Esophagus squamous epithelium (tissue), 5 donors: ENCODE results near the gene PPP1R9A. TPM values are rescaled to one million over a fixed set of nuclear protein-coding genes. Genes with fewer than 3 reads are reported as not detected.

Experiments
- DNase-seq: peaks from one replicate; lab custom pipeline; 2025; lab: John Stamatoyannopoulos, UW
- H3K27ac ChIP-seq, 4 donors: fragments of 200-600 bp; sonication (generic); one replicate each; pipeline ENCODE4 v1.5.1; 2016 to 2019; ENCODE audit warnings: mild to moderate bottlenecking in 1 of 4
- H3K27me3 ChIP-seq, 4 donors: fragments of 200-600 bp; sonication (generic); 1 replicate in 3 of 4; 2 replicates in 1 of 4; pipeline versions ENCODE4 v1.5.1 to v1.6.0; 2017 to 2021; ENCODE audit warnings: antibody characterized with exemption in 1 of 4
- H3K36me3 ChIP-seq, 3 donors: fragments of 200-600 bp; sonication (generic); one replicate each; pipeline ENCODE4 v1.5.1; 2016 to 2019
- H3K4me1 ChIP-seq, 3 donors: fragments of 200-600 bp; sonication (generic); one replicate each; pipeline ENCODE4 v1.5.1; 2017 to 2019
- H3K4me3 ChIP-seq, 4 donors: fragments of 200-600 bp; sonication (generic); 1 replicate in 3 of 4; 2 replicates in 1 of 4; pipeline ENCODE4 v1.5.1; 2016 to 2019; ENCODE audit warnings: mild to moderate bottlenecking in 2 of 4, moderate library complexity in 1 of 4
- H3K9me3 ChIP-seq, 3 donors: fragments of 200-600 bp; sonication (generic); one replicate each; pipeline ENCODE4 v1.5.1; 2016 to 2019
- CTCF ChIP-seq, 6 experiments: fragments of 450-650 bp in 4 of 6; fragments of 200-600 bp in 2 of 6; sonication (generic) in 2 of 6; IDR thresholded peaks; one replicate each; pipeline ENCODE4 v1.5.1; 2016 to 2019; ENCODE audit warnings: antibody characterized with exemption in 6 of 6, mild to moderate bottlenecking in 4 of 6, moderate library complexity in 4 of 6
- POLR2A ChIP-seq, 4 donors: fragments of 450-650 bp; IDR thresholded peaks; one replicate each; pipeline ENCODE4 v1.6.1; 2017; ENCODE audit warnings: antibody characterized with exemption in 4 of 4, mild to moderate bottlenecking in 4 of 4, moderate library complexity in 3 of 4
- WGBS, 2 donors: methylation state at CpG; one replicate each; pipeline ENCODE4 v1.1.5; 2018; 5-methylcytosine and 5-hydroxymethylcytosine counted together
- intact Hi-C: fragments of 100-400 bp; cut with DNase I; formaldehyde crosslinking; loops from one replicate; pipeline ENCODE4 v1.15.0; 2022
- total RNA-seq, 4 donors: library from RNA; depleted of rRNA; stranded (reverse); fragments of >200 nt; gene quantifications; one replicate each; pipeline ENCODE4 v1.1.0, GENCODE V29; 2016
- donor health status: DM: yes; HTN: yes; CAD: no.

PPP1R9A gene
- total RNA-seq, 4 donors from 2014 or later = 0.04 to 6.3 (median 1.0) TPM

GRCh38 chr7:95209276-95209675, 301.9 kb downstream of the PPP1R9A start:
- DNase-seq = no peak
- Histone ChIP-seq H3K27ac (no peak overlapping the region), H3K36me3 (no peaks in the 10 kb centered on the region), H3K27me3 (no peaks in the 10 kb centered on the region), H3K4me1 (no peaks in the 10 kb centered on the region), H3K4me3 (no peak overlapping the region), H3K9me3 (no peaks in the 10 kb centered on the region)
- intact Hi-C loops = no loop called here
- 86 to 97% methylated on average over 2 of the region's 2 CpGs for WGBS, 2 donors
- TF ChIP-seq CTCF (IDR thresholded peaks at IDR 0.05) (no peak), POLR2A (IDR thresholded peaks at IDR 0.05) (no peak)

GRCh38 chr7:95209788-95210187, 302.4 kb downstream of the PPP1R9A start:
- H3K4me1 ChIP-seq = no peaks in the 10 kb centered on the region
- H3K4me3 ChIP-seq = no peak overlapping the region
- H3K27ac ChIP-seq = no peak overlapping the region
- TF ChIP-seq CTCF (IDR thresholded peaks at IDR 0.05) (no peak), POLR2A (IDR thresholded peaks at IDR 0.05) (no peak)
- intact Hi-C loops = no loop called here
- no peaks in the 10 kb centered on the region for H3K36me3 ChIP-seq
- WGBS, 2 donors = 52 to 66% methylated on average over 2 of the region's 2 CpGs
- H3K9me3 ChIP-seq = no peaks in the 10 kb centered on the region
- no peak for DNase-seq
- no peaks in the 10 kb centered on the region for H3K27me3 ChIP-seq

GRCh38 chr7:95213148-95213547, 305.8 kb downstream of the PPP1R9A start:
- no peak for DNase-seq
- no peak overlapping the region for H3K4me3 ChIP-seq
- H3K4me1 ChIP-seq = no peaks in the 10 kb centered on the region
- TF ChIP-seq CTCF (IDR thresholded peaks at IDR 0.05) (no peak), POLR2A (IDR thresholded peaks at IDR 0.05) (no peak)
- H3K9me3 ChIP-seq = no peaks in the 10 kb centered on the region
- WGBS, 2 donors = 47 to 71% methylated on average over 2 of the region's 2 CpGs
- no peaks in the 10 kb centered on the region for H3K27me3 ChIP-seq
- H3K27ac ChIP-seq = no peak overlapping the region
- intact Hi-C loops = no loop called here
- no peaks in the 10 kb centered on the region for H3K36me3 ChIP-seq

GRCh38 chr7:95213809-95214492, 306.6 kb downstream of the PPP1R9A start:
- Histone ChIP-seq H3K36me3 (no peaks in the 10 kb centered on the region), H3K27ac (no peak overlapping the region), H3K27me3 (no peaks in the 10 kb centered on the region), H3K4me3 (no peak overlapping the region), H3K4me1 (no peaks in the 10 kb centered on the region), H3K9me3 (no peaks in the 10 kb centered on the region)
- whole genome bisulfite sequencing, 2 donors = 58 to 70% methylated on average over 6 of the region's 6 CpGs
- intact Hi-C loops = no loop called here
- TF ChIP-seq CTCF (IDR thresholded peaks at IDR 0.05) = no peak
- TF ChIP-seq POLR2A (IDR thresholded peaks at IDR 0.05) = no peak
- no peak for DNase-seq

GRCh38 chr7:95219721-95220120, 312.3 kb downstream of the PPP1R9A start:
- no peaks in the 10 kb centered on the region for H3K27me3 ChIP-seq
- H3K27ac ChIP-seq = no peak overlapping the region
- no peak overlapping the region for H3K4me3 ChIP-seq
- TF ChIP-seq CTCF (IDR thresholded peaks at IDR 0.05) (no peak), POLR2A (IDR thresholded peaks at IDR 0.05) (no peak)
- no peaks in the 10 kb centered on the region for H3K4me1 ChIP-seq
- no peaks in the 10 kb centered on the region for H3K9me3 ChIP-seq
- WGBS, 2 donors = 52 to 53% methylated on average over 2 of the region's 2 CpGs
- intact Hi-C loops = no loop called here
- H3K36me3 ChIP-seq = no peaks in the 10 kb centered on the region
- no peak for DNase-seq
